ENCODE measurements around the gene EPB42.
A peak's percentile ranks its signal among the peaks of the same experiment; 100 is the strongest.

Gene EPB42

DNA sequence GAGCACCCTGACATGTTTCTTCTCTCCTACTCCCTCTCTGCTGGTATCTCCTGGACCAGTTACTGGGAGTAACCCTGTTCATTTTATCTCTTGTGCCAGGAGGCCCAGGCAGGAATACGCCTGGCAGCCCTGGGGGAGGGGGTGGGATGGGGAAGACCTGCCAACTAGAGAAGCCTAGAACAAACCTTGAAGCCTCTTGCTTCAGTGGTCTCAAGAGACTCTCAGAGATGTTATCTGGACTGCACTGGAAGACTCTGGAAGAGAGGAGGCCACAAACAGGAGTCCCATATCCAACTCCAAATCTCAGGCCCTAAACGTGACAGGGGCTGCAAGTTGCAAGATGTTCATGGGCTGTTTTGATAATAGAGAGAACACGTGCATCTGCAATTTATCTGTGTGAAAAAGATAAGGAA, at the start of gene EPB42:
Gene EPB42, minus strand, starts transcription at position 28 of the 413 bp plus-strand sequence. CDS start 193 bp downstream, outside the sequence.
- DNase-seq = no peak

DNA sequence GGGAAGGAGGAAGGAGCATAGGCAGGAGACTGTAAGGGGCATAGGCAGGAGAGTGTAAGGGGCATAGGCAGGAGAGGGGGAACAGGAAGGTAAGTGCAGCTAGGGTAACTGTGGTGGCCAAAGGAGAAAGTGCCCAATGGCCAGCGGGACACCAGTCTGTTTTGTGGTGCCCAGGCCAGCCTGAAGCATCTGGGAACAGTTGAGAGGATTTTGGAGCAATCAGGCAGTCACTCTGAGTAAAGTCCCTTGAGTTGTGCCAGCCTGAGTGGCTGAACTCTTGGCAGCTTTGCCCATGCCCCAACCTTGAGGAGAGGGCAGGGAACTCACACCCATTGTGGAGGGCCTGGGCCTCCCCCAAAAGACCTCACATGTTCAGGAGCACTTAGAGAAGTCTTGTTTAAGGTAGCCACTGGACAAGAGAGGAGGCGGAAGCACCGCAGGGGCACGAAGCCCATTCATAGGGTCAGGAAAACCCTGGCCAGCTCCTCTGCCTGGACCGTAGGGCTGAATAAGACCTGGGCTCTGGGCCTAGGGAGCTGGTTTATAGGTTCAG, 49.4 kb upstream of the EPB42 start:
- DNase-seq = no peak

DNA sequence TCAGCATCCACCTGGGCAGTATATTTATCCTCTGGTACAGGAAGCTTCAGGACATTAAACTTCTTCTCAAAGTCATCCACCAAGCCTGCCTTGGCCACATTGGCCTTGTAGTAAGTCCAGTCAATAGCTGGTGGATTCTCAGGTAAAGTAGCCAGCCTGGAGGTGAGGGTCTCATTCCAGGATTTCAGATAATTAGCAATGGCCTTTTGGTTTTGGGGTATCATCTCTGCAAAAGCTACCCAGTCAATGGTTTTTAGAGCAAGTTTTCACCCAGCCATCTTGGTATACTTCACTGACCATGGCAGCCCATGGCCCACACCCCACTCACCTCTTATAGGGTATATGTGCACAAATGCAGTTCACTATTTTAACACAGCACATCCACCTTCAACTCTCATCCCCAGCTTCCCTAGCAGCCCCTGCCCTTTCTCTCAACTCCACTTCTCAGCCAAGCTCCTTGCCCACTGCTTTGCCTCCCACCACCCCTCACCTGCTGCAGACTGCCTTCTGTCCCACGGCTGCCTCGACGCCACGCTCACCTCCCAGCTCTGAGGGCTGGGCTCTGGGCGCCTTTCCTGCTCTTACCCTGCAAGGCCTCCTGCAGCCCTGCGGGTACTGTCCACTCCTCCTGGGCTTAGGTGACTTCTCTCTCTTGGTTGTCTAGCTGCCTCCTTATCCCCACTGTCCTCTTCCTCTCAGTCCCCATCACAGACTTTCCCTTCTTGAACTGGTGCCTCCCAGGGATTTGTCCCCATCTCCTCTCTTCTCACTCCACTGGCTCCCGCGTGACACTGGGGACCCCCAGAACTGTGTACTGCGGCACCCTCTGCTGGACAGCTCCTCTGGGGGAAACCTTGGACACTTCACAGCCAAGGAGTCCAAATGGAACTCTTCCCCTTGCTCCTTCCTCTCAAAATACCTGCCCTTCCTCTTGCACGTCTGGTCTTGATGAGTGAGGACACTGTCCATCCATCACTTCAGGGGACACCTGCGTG, 47.6 kb upstream of the EPB42 start:
- no peak for DNase-seq

DNA sequence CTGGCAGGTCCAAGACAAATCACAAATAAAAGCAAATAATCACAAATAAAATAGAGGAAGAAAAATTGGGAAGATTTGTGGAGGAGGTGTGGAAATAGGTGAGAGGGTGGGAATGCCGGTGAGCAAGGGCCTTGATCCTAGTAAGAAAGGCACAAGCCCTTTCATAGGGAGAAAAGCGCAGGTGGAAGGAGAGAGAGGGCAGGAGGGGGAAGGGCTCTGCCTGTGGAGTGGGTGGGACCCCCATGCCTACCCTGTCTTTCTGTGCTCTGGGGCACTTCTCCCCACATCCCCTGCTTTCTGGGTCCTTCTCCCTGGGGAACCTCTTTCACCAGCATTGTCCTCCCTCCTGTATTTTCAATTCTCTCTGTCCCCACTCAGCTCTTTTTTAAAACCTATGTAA, 46.6 kb upstream of the EPB42 start:
- no peak for DNase-seq

DNA sequence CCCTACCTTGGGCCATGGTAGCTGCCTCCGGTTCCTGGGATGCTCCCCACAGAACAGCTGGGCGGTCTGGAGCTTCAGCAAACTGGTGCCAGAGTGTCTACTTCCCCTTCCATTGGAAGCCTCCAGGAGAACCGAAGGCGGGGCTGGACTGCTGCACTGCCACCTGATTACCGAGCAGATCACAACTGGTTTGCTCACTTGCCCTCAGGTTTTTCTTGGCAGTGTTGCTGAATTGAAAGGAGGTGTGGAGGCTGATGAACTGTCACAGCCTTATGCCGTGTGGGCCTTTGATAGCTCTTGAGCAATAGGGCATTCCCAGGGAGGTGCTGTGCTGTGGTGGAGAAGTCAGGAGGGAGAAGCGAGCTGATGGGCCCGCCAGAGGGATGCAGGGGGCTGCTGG, 46.0 kb upstream of the EPB42 start, which contains the start of gene TGM5:
Gene TGM5, minus strand, starts transcription at position 95 of the 400 bp plus-strand sequence. Its CDS starts 79 bp downstream, at position 16.
- no peak for DNase-seq

DNA sequence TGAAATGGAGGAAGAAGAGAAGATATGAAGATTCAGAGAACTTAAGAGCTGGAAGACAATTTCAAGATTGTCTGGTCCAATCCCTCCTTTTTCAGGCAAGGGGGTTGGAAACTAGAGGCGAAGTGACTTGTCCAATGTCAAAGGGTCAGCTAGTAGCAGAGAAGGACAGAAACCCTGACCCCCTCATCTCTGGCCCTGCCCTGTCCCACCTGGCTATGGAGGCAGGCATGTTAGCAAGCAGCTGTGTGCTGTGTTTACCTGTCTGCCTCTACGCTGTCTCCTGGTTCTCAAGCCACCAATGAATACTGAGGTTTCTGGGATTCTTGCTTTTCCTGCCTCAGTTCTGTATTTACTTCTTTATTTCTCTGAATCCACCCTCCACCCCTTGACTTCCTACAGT, 45.6 kb upstream of the EPB42 start:
- DNase-seq = no peak

DNA sequence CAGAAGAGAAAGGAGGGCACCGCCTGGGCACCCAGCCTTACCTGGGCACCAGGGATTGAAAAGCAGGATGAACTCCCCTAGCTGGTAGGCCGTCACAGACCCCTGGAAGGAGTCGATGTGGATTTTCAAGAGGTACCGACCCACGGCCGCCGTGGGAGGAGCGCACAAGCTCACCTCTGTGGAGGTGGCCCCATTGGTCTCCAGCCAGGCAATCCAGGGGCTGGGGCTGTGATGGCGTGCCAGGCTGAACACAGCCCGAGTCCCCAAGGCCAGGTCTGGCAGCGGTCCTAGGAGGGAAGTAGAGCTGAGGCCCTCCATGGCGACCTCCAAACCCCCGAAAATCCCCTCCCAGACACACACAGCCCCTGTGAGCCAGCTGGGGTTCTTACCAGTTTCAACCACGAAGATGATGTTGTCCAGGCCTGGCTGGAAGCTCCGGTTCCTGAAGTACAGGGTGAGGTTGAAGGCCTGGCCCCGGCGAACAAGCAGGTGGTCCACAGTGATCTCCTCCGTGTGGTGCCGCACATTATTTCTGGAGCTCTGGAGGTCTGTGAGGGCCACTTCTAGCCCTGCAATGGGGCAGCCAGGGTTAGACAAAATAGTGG, 39.3 kb upstream of the EPB42 start:
- DNase-seq = no peak

DNA sequence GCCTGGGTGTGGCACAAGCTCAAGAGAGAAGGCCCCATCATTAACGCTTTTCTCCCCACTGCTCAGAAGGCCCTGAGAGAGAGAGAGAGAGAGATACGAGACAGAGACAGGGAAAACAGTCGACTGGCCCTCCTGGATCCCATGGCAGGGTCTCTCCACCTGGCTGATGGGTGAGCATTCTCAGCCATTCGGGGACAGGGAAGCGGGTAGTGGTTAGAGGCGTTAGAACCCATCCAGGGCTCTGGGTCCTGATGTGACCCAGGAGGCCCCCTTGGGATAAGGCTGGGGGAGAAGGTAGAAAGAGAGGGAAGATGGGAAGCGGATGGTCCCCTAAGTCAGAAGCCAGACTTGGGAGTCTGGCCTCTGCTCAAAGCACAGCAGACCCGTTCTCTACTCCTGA, 38.0 kb upstream of the EPB42 start:
- DNase-seq = no peak

DNA sequence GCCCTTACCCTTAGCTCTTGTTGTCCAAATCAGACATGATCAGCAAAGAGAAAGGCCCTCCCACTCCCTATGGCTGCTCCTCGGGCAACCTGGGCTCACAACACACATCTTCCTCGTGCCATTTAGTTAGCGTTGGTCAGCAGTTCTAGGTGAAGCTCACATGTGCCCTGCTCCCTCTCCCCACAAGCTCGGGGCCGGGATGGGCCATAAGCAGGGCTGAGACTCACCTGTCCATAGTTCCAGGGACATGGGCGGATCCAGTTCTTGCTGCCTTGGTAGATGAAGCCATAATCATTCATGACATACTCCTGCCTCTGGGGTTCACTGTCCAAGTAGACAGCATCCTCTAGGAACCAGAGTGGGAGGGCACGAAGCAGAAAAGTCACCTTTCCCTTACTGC, 35.5 kb upstream of the EPB42 start:
- no peak for DNase-seq

DNA sequence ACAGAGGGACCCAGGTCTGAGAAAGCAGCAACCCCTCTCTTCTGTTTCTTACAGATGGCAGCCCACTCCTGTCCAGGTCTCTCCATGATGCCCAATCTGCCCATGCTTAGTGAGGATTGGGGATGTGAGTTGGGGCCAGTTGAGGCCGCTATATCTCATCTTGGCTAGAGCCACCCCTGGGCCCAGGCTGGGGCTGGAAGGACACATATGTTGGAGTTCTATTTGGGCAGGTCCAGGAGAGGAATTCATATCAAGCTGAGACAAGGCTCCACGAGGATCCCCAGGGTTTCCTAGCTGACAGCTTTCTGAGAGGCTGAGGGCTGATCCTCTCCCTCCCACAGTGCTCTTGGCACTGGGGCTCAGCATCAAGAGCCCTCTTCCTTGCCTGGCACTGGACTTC, 34.6 kb upstream of the EPB42 start:
- no peak for DNase-seq

DNA sequence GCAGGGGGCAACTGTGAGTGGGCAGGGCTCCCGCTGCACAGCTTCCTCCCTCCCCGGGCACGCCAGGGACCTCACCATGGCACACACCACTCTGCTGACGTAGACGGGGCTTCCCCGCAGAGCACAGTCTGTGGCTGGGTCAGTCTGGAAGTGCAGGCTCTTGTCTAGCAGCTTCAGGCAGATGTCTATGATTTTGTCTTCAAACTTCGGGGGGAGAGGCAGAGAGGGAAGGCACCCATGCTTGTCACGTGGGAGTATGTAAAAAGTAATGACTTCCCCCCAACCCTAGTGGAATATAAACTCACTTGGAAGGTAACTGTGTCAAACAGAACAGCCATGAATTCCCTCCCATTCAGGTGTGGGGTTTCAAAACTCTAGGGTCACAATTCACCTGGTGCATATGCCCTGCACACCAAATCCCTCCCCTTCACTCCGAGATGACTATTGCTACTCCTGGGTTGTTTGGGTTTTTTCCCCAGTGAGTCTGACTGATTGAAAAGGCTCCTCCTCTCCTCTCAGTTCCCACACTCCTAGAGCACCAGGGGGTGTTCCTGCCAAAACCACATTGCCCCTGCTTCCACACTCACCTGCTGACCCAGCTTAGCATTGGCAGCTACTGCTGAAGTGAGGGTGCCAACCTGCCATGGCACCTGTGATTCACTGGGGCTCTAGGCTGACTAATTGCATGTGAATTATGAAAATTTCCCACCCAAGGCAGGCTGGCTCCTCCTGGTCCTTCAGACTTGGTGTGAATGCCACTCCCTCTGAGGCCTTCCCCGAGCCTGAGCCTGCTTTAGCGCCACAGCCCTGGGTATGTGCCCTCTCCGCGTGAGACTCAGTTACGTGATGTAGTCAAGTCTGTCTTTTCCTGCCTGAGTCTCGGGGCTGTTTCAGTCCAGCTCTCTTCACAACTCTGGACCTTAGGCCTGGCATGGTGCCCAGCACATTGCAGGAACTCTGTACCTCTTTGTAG, 32.9 kb upstream of the EPB42 start:
- peak; percentile 23 for DNase-seq

DNA sequence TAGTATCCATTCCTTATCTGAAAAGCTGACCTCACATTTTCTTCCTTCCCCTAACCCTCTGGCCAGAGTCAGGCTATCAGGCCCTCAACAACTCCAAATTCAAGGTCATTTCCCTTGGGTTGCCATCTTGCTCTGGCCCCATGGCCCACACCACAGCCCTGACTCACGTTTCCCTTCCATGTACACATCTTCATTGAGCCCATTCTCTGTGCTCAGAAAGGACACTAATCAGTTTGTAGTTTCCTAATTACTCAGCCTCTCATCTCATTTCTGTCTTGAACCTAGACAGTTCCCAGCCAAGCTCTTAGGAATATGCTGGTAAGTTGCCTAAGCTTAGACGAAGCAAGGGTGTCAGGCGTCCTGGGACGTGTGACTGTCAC, 31.0 kb upstream of the EPB42 start:
- DNase-seq = no peak

DNA sequence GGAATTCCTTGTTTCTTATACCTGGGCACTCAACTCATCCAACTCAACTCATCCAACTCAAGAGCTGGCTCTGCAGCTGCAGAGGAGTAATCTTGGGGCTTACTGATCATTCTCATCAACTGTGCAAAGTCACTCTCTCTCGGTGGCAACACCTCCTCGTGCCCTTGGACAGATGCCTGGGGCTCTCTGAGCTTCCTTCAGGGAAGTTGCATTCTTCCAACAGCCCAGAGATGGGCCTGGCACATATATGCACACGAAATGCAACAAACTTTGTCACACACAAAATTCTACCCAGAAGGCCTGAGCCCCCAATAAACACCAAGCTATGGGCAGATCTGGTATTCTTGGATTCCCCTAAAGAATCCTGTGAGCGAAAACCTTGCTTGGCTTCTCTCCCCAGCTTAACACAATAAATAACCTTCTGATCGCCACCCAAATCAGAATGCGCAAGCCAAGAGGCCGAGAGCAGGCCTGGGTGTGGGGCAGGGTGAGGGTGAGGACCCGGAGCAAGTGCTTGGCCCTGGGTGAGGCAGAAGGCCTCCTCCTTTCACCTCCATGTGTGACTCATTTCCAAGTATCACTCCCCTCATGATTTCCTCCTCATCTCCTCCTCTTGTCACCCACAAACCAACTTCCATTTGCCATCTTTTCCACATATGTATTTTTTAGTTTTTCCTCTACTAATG, 30.5 kb upstream of the EPB42 start:
- DNase-seq = no peak

DNA sequence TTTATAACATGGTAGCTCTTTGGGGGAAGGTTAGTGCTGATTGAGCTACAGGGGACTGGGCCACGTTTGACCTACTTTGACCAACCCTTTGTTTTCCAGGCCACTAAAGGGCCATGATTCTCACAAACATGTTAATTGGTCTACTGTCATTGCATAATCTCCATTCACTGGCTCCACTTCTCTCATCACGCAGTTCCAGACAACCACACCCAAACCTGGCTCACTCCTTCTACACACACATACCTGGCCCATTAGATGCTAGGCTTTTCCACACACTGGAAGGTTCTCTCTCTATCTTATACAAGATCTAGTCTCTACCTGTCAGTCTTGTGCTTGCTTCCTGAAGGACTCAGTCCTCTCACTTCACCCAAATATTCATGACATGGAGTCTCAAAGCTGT, 30.0 kb upstream of the EPB42 start:
- DNase-seq = no peak

DNA sequence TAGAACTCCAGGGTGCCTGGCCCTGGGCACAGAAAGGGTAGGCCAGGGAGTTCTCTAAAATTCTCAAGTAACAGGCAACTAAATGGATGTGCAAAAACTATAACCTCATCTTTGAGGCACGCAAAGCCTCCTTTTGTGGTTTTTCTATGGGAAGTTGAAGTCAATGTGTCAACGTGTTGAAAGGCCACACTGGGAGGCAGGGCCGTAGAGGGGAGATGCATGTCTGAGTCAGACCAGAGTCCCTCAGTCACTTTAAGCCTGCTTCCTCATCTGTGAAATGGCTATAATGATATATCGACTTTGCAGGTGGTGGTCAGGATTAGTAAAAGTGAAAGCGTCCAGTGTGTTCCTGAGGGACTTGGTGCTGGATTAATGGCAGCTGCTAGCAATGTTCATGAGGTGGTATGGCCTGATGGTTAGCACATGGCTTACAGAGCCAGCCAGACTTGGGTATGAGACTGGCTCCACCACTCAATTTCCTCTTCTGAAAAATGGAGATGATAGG, 28.9 kb upstream of the EPB42 start:
- DNase-seq = no peak

DNA sequence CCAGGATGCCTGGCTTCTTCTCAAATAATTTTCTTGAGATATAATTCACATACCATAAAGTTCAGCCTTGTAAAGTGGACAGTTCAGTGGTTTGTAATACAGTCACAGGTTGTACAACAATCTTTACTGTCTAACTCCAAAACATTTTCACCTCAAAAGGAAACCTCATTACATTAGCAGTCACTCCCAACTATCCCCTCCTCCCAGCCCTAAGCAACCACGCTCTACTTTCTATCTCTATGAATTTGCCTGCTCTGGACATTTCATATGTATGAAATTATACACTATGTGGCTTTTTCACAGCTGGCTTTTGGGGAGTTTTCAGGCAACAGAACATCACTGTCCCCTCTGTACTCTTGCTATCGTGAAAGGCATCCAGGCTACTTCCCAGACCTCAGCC, 28.4 kb upstream of the EPB42 start:
- no peak for DNase-seq

DNA sequence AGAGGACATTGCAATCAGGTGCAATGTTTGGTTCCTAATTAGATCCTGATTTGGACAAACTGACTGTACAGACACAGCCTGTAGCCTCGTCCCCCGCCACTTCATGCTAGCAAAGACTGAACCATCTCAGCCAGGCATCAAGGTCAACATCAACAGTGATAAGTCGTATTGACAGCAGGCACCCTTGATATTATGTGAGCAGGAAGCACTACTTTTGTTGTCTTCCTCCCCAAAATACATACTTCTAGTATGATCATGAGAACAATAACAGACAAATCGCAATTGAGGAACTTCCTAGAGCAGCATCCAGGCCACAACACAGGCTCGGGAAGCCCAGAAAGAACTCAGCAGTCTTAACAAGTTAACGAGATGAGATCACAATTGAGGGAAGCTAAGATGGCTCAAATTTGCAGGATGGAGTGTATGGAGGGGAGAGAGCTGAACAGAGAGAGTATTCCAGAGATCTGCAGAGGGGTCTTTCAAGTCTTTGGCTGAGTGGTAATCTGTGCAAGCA, 25.5 kb upstream of the EPB42 start:
- no peak for DNase-seq

DNA sequence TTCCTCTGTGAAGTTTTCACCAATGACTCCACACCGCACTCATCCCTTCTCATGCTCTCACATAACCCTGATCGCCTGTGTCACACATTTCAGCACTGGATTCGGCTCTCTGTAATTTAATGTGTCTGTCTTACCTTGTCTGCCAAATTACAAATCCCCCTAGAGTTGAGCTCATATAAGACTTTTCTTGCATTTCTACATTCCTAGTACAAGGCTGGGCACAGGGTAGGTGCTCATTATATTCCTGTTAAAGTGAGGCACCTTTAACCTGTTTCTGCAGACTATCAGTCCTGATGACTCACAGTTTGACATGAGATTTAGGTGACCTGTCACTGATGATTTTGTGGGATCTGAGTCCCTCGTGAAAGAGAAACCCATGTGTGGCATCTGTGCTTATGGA, 23.3 kb upstream of the EPB42 start:
- no peak for DNase-seq

DNA sequence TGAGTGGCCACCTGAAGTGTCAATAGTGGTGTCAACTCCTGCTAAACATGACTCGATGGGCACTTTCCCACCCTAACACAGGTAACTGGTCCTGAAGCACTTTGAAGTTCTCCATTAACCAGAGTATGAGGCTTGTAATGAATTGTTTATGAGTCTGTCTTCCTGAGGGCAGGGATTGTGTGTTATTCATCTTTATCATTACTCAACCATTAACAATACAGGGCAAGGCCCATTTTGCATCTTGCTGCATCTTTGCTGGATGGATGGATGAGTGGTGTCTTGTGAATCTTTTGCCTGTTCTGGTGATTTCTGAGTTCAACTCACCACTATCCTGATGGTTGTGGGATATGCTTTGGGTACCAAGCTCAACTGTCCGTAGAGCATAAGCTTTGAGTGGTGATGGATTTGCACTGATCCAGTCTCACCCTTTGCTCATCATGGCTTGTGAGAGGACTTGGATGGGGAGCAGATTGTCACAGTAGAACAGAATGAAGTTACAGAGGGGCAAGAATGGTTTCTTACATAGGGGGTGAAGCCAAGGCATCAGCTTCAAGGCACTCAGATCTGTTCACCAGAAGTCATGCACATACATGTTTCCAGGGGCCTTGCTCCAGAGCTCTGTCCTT, 22.3 kb upstream of the EPB42 start:
- no peak for DNase-seq

DNA sequence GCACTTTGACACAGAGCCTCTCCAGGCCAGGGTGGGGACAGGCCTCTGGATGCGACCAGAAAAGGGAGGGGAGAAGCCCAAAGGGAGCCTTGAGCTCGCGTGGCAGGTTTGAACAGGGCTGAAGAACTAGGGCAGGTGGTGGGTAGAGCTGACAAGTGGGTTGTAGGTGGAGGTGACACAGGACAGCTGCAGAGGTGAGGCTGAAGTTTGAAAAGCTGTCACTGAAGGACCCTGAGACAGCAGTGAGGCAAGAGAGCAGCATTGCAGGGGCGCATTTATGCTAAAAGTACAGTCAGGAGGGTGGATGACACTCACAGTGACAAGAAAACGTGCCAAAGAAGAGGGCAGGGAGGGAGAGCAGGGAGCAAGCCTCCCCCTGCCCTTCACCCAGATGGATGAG, 21.8 kb upstream of the EPB42 start:
- DNase-seq = no peak

DNA sequence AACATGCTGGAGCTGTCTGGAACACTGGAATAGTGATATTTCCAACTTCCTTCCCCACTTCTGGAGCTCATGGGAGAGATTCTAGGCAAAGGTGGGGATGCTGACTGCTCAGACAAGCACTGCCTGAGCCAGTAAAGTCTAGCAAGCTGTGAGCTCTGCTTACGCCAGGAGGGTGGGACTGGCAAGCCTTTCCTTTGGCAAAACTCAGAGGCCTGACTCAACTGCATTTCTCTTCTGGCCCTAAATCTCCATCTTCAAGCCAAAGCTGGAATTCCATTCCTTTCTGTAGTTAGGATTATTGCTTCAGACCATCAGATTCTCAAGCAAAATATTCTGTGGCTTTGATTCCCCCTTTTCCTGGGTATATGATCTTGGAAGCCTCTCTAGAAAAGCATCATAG, 20.3 kb upstream of the EPB42 start:
- no peak for DNase-seq

Measured in stimulated activated CD4-positive, alpha-beta T cell treated with anti-CD3 and anti-CD28 coated beads, Interleukin-4, amount 100 ng/mL, for 24 hours (primary cell).